Endothelial cell (in vitro differentiated cells): ENCODE results near the gene PCDHA1. TPM values are rescaled to one million over a fixed set of nuclear protein-coding genes. Genes with fewer than 3 reads are reported as not detected.
A peak's percentile ranks its signal among the peaks of the same experiment; 100 is the strongest.

Source experiments
- DNase-seq: peaks from one replicate; pipeline ENCODE4 v3.0.0; 2021; ENCODE audit warnings: low spot score
- H3K27ac Mint-ChIP-seq: one replicate; pipeline ENCODE4 v1.8.0; 2021; ENCODE audit warnings: mixed read lengths, inconsistent platforms; ENCODE audit not compliant: unreplicated experiment
- H3K27me3 Mint-ChIP-seq: one replicate; pipeline ENCODE4 v1.8.0; 2021; ENCODE audit warnings: mild to moderate bottlenecking, moderate library complexity, mixed read lengths, inconsistent platforms; ENCODE audit not compliant: unreplicated experiment
- H3K36me3 Mint-ChIP-seq: one replicate; pipeline ENCODE4 v1.8.0; 2021; ENCODE audit warnings: mild to moderate bottlenecking, low read depth, mixed read lengths, inconsistent platforms; ENCODE audit not compliant: unreplicated experiment
- H3K4me1 Mint-ChIP-seq: one replicate; pipeline ENCODE4 v1.8.0; 2021; ENCODE audit warnings: mild to moderate bottlenecking, mixed read lengths, inconsistent platforms; ENCODE audit not compliant: unreplicated experiment
- H3K4me3 Mint-ChIP-seq: one replicate; pipeline ENCODE4 v1.8.0; 2021; ENCODE audit warnings: mild to moderate bottlenecking, mixed read lengths, inconsistent platforms; ENCODE audit not compliant: unreplicated experiment
- H3K9me3 Mint-ChIP-seq: one replicate; pipeline ENCODE4 v1.8.0; 2021; ENCODE audit warnings: mixed read lengths, inconsistent platforms; ENCODE audit not compliant: unreplicated experiment
- total RNA-seq: library from RNA; stranded (reverse); fragmentation: NEBNext Ultra II Directional; extraction: Animal tissue kit (Norgen Biotek cat#: 25700); gene quantifications from one replicate; pipeline ENCODE4 v1.2.1, GENCODE V29; 2021; ENCODE audit not compliant: unreplicated experiment
- TF ChIP-seq, protein P1 (sequence below): fragments of 200-600 bp; sonication (generic); IDR thresholded peaks from one replicate; pipeline ENCODE4 v1.5.0; 2021; ENCODE audit warnings: antibody characterized with exemption; ENCODE audit not compliant: unreplicated experiment

The PCDHA1 gene
- total RNA-seq, 1 donor from 2014 or later = 0.13 TPM

- Mint-ChIP-seq H3K27ac (peak overlapping the region; percentile 63), H3K4me1 (peaks cover 24% of the 10 kb centered on the region), H3K4me3 (peak overlapping the region; percentile 95), H3K27me3 (peaks cover 8% of the 10 kb centered on the region), H3K9me3 (no peaks in the 10 kb centered on the region), H3K36me3 (peaks cover 6% of the 10 kb centered on the region)
- TF ChIP-seq, protein P1, sequence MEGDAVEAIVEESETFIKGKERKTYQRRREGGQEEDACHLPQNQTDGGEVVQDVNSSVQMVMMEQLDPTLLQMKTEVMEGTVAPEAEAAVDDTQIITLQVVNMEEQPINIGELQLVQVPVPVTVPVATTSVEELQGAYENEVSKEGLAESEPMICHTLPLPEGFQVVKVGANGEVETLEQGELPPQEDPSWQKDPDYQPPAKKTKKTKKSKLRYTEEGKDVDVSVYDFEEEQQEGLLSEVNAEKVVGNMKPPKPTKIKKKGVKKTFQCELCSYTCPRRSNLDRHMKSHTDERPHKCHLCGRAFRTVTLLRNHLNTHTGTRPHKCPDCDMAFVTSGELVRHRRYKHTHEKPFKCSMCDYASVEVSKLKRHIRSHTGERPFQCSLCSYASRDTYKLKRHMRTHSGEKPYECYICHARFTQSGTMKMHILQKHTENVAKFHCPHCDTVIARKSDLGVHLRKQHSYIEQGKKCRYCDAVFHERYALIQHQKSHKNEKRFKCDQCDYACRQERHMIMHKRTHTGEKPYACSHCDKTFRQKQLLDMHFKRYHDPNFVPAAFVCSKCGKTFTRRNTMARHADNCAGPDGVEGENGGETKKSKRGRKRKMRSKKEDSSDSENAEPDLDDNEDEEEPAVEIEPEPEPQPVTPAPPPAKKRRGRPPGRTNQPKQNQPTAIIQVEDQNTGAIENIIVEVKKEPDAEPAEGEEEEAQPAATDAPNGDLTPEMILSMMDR = no peak
- no peak for DNase-seq
Observed at GRCh38 chr5:140965905-140966292, 180.0 kb downstream of the PCDHA1 start.

DNA sequence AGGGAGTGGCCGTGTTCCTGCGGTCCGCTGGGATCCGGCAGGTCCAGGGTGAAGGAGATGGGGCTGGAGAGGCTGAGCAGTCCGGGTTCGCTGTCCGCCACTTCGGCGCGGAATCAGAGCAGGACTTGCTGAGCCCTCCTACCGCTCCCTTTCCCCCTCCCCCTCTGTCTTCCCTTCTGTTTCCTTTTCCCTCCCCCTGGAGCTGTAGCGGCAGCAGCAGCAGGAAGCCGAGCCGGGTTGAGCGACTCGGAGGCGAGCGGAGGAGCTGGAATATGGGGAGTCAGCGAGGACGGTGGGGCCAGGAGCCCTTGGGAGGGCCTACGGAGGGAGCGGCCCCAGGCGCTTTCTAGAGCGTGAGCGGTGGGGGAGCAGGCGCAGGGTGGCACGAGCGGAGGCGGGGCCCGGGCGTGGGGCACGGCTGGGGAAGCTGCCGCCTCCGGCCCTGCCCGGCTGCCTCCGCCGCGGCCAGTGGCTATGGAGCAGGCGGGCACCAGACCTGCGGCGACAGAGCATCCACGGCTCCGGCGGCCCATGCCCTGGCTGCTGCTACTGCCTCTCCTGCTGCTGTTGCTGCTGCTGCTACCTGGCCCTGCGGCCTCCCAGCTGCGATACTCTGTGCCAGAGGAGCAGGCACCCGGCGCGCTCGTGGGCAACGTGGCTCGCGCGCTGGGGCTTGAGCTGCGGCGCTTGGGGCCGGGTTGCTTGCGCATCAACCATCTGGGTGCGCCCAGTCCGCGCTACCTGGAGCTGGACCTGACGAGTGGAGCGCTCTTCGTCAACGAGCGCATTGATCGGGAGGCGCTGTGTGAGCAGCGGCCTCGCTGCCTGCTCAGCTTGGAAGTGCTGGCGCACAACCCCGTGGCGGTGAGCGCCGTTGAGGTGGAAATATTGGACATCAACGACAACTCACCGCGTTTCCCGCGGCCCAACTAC lies 180.6 kb downstream of the PCDHA1 start, which contains the start of gene PCDHAC2:
Gene PCDHAC2 (plus strand): TSS at position 184 of the 933 bp plus-strand sequence. CDS start 291 bp downstream, at position 475.
- H3K4me1 Mint-ChIP-seq = peaks cover 24% of the 10 kb centered on the region
- H3K4me3 Mint-ChIP-seq = peak within 1 kb of the TSS; percentile 95
- H3K9me3 Mint-ChIP-seq = no peaks in the 10 kb centered on the region
- H3K27me3 Mint-ChIP-seq = peaks cover 8% of the 10 kb centered on the region
- H3K27ac Mint-ChIP-seq = peak within 1 kb of the TSS; percentile 63
- DNase-seq = peak; percentile 71
- H3K36me3 Mint-ChIP-seq = peaks cover 6% of the 10 kb centered on the region
- TF ChIP-seq, protein P1 = no peak

DNA sequence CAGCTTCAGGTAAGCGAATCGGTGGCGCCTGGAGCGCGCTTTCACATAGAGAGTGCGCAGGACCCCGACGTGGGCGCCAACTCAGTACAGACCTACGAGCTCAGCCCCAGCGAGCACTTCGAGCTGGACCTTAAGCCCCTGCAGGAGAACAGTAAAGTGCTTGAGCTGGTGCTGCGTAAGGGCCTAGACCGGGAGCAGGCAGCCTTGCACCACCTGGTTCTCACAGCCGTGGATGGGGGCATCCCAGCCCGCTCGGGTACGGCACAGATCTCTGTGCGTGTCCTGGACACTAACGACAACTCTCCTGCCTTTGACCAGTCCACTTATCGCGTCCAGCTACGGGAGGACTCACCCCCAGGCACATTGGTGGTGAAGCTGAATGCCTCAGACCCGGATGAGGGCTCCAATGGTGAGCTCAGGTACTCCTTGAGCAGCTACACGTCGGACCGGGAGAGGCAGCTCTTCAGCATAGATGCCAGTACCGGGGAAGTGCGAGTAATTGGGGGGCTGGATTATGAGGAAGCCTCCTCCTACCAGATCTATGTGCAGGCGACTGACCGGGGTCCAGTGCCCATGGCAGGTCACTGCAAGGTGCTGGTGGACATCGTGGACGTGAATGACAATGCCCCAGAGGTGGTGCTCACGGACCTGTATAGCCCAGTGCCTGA lies 181.4 kb downstream of the PCDHA1 start:
- Mint-ChIP-seq H3K27ac (peak overlapping the region; percentile 36), H3K9me3 (no peaks in the 10 kb centered on the region), H3K4me3 (peak overlapping the region; percentile 74), H3K36me3 (peaks cover 6% of the 10 kb centered on the region), H3K27me3 (peaks cover 8% of the 10 kb centered on the region), H3K4me1 (peaks cover 24% of the 10 kb centered on the region)
- TF ChIP-seq, protein P1 = no peak
- DNase-seq = no peak

DNA sequence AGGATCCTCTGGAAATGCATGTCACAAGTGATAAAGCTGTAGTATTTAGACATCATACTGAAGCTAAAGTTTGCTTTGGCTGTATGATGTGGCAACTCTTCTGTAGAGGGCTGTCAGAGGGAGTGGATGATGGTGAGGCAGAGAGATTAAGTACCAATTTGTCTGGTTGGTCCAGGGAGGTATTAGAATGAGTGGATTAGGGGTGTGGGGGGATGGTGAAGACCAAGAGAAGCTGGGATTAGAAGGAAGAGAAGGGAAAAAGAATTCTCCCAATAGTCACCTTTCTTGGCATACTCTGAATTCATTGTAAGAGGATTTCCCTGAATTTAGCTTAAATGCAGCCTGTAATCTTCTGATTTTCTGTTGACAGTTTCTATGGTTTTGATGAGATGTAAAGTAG lies 183.9 kb downstream of the PCDHA1 start:
- peaks cover 18% of the 10 kb centered on the region for H3K4me1 Mint-ChIP-seq
- H3K4me3 Mint-ChIP-seq = no peak overlapping the region
- H3K36me3 Mint-ChIP-seq = peaks cover 6% of the 10 kb centered on the region
- TF ChIP-seq, protein P1 = no peak
- H3K9me3 Mint-ChIP-seq = no peaks in the 10 kb centered on the region
- H3K27me3 Mint-ChIP-seq = peaks cover 8% of the 10 kb centered on the region
- DNase-seq = no peak
- H3K27ac Mint-ChIP-seq = no peak overlapping the region

DNA sequence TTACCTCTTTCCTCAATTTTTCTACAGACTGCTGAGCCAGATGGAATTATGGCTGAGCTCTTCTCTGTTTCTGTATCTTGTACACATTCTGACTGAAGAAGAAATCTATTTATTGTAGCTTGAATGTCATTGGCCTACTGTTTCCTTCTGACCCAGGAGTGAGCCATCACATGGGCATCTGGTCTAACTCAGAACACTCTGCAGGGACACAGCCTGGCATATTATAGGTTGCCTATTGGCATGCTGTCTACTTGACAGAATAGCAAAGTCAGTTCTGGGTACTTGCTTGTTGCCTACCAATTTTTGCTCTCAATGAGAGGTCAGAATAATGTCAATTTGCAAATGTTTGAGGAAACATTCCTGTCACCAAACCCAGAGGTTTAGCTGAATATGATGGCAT lies 187.6 kb downstream of the PCDHA1 start:
- TF ChIP-seq, protein P1 = no peak
- Mint-ChIP-seq H3K27ac (no peak overlapping the region), H3K27me3 (peaks cover 1% of the 10 kb centered on the region), H3K4me1 (peaks cover 2% of the 10 kb centered on the region), H3K9me3 (no peaks in the 10 kb centered on the region), H3K4me3 (no peak overlapping the region), H3K36me3 (no peaks in the 10 kb centered on the region)
- no peak for DNase-seq
